ENCODE results near the gene SLC16A3. TPM values are rescaled to one million over a fixed set of nuclear protein-coding genes. Genes with fewer than 3 reads are reported as not detected.

Gene SLC16A3
- total RNA-seq, 1 donor from 2014 or later = 65.0 TPM

GRCh38 chr17:82235056-82235774 lies 6.4 kb downstream of the SLC16A3 start:
- DNase-seq (ENCODE audit: low spot score) = no peak

GRCh38 chr17:82235775-82236141 lies 6.9 kb downstream of the SLC16A3 start:
- no peak for DNase-seq (ENCODE audit: low spot score)

GRCh38 chr17:82236142-82236971 lies 7.5 kb downstream of the SLC16A3 start:
- no peak for DNase-seq (ENCODE audit: low spot score)

GRCh38 chr17:82237083-82237745 lies 8.4 kb downstream of the SLC16A3 start:
- DNase-seq (ENCODE audit: low spot score) = no peak

GRCh38 chr17:82237746-82238471 lies 9.1 kb downstream of the SLC16A3 start:
- DNase-seq (ENCODE audit: low spot score) = no peak

- DNase-seq (ENCODE audit: low spot score) = no peak
Observed at GRCh38 chr17:82238472-82239201, 9.8 kb downstream of the SLC16A3 start.

- DNase-seq (ENCODE audit: low spot score) = no peak
Observed at GRCh38 chr17:82239401-82239925, 10.6 kb downstream of the SLC16A3 start.

GRCh38 chr17:82239926-82240505 lies 11.2 kb downstream of the SLC16A3 start:
- no peak for DNase-seq (ENCODE audit: low spot score)

- DNase-seq (ENCODE audit: low spot score) = no peak
Observed at GRCh38 chr17:82240506-82241182, 11.8 kb downstream of the SLC16A3 start.

- no peak for DNase-seq (ENCODE audit: low spot score)
Observed at GRCh38 chr17:82241183-82241925, 12.5 kb downstream of the SLC16A3 start.

GRCh38 chr17:82241926-82242697 lies 13.3 kb downstream of the SLC16A3 start:
- DNase-seq (ENCODE audit: low spot score) = no peak

- DNase-seq (ENCODE audit: low spot score) = no peak
Observed at GRCh38 chr17:82242698-82242976, 13.8 kb downstream of the SLC16A3 start.

GRCh38 chr17:82242977-82243647 lies 14.3 kb downstream of the SLC16A3 start:
- DNase-seq (ENCODE audit: low spot score) = no peak

GRCh38 chr17:82243648-82244412 lies 15.0 kb downstream of the SLC16A3 start:
- DNase-seq (ENCODE audit: low spot score) = no peak

- DNase-seq (ENCODE audit: low spot score) = no peak
Observed at GRCh38 chr17:82244413-82245133, 15.7 kb downstream of the SLC16A3 start.

Data from mesenteric fat pad (tissue), 1 donor.